Measurements from ENCODE around the gene LRRC8E.
"Not testable (repeated sequence)": the region's sequence is repeated elsewhere in the genome, so short reads cannot be mapped to it uniquely, and the experiment has no call there.

The LRRC8E gene

GRCh38 chr19:7907122-7907521, 18.8 kb downstream of the LRRC8E start:
- in situ Hi-C loops (cut with MboI; ENCODE audit: low sequenced_read_pairs), result no loop called here

GRCh38 chr19:7907544-7907943, 19.2 kb downstream of the LRRC8E start:
- in situ Hi-C loops (cut with MboI; ENCODE audit: low sequenced_read_pairs), result no loop called here

GRCh38 chr19:7908078-7908699, 19.9 kb downstream of the LRRC8E start:
- in situ Hi-C loops (cut with MboI; ENCODE audit: low sequenced_read_pairs), result no loop called here

GRCh38 chr19:7908742-7909461, 20.6 kb downstream of the LRRC8E start:
- in situ Hi-C loops (cut with MboI; ENCODE audit: low sequenced_read_pairs), result no loop called here

- in situ Hi-C loops (cut with MboI; ENCODE audit: low sequenced_read_pairs), result no loop called here
Measured at GRCh38 chr19:7909471-7910067, 21.3 kb downstream of the LRRC8E start.

- in situ Hi-C loops (cut with MboI; ENCODE audit: low sequenced_read_pairs), result no loop called here
Measured at GRCh38 chr19:7910321-7911161, 22.2 kb downstream of the LRRC8E start.

- in situ Hi-C loops (cut with MboI; ENCODE audit: low sequenced_read_pairs), result no loop called here
Measured at GRCh38 chr19:7911508-7912143, 23.3 kb downstream of the LRRC8E start.

GRCh38 chr19:7912144-7912696, 23.9 kb downstream of the LRRC8E start:
- in situ Hi-C loops (cut with MboI; ENCODE audit: low sequenced_read_pairs), result no loop called here

- in situ Hi-C loops (cut with MboI; ENCODE audit: low sequenced_read_pairs), result no loop called here
Measured at GRCh38 chr19:7912697-7913564, 24.6 kb downstream of the LRRC8E start.

GRCh38 chr19:7913652-7914051, 25.3 kb downstream of the LRRC8E start:
- in situ Hi-C loops (cut with MboI; ENCODE audit: low sequenced_read_pairs), result no loop called here

- in situ Hi-C loops (cut with MboI; ENCODE audit: low sequenced_read_pairs), result no loop called here
Measured at GRCh38 chr19:7914099-7914498, 25.8 kb downstream of the LRRC8E start.

GRCh38 chr19:7914598-7915045, 26.3 kb downstream of the LRRC8E start, which contains the start of gene TGFBR3L:
TSS of gene TGFBR3L (plus strand) at chr19:7914830.
- in situ Hi-C loops (cut with MboI; ENCODE audit: low sequenced_read_pairs), result no loop called here

- in situ Hi-C loops (cut with MboI; ENCODE audit: low sequenced_read_pairs), result no loop called here
Measured at GRCh38 chr19:7915250-7916102, 27.2 kb downstream of the LRRC8E start.

- in situ Hi-C loops (cut with MboI; ENCODE audit: low sequenced_read_pairs), result no loop called here
Measured at GRCh38 chr19:7916103-7916954, 28.0 kb downstream of the LRRC8E start.

- in situ Hi-C loops (cut with MboI; ENCODE audit: low sequenced_read_pairs), result no loop called here
Measured at GRCh38 chr19:7916955-7917266, 28.6 kb downstream of the LRRC8E start.

GRCh38 chr19:7917267-7918061, 29.2 kb downstream of the LRRC8E start:
- in situ Hi-C loops (cut with MboI; ENCODE audit: low sequenced_read_pairs), result no loop called here

GRCh38 chr19:7918062-7918614, 29.8 kb downstream of the LRRC8E start:
- in situ Hi-C loops (cut with MboI; ENCODE audit: low sequenced_read_pairs), result not testable (repeated sequence)

Measured in HL-60/S4 treated with phorbol 12-myristate 13-acetate at 8.2 ng/mL for 4 days and 3 days (cell line).